SIG-M5 (cell line): Measurements from ENCODE around the gene CEP128.

ENCODE experiments used
- DNase-seq: peaks from one replicate; lab custom pipeline; 2025; lab: John Stamatoyannopoulos, UW

CEP128 gene

DNA sequence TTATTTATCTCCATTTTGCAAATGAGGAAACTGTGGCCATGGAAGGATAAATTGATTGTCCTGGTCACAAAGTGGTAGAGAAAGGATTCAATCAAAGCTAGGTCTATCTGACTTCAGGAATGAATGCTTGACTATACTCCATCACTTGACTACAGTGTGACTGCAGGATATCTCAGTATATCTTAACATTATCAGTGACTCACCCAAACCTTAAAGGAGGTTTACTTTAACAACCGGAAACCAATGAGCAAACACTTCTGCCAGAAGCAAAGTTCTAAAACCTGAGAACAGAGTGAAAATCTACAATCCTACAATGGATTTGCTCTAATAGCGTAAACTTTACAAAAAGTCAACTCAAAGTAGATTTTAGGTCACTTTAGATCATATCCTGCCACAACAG is 277.0 kb downstream of the CEP128 start:
- DNase-seq = no peak

DNA sequence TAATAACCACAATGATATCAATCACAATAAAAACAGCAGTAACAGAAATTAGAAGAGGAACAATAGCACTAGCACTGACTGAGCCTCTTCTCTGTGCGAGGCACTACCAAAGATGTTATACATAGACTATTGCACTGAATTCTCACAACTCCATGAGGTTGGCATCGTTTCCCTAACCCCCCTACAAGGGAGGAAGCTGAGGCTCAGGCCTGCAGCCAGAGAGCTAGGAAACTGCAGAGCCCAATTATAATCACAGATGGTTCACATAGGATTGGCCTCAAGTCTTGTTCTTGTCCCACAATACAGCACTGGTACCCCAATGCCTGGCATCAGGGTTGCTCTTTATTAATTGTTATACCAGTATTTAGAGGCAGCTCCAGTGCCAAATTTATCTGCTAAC is 278.0 kb downstream of the CEP128 start:
- no peak for DNase-seq

DNA sequence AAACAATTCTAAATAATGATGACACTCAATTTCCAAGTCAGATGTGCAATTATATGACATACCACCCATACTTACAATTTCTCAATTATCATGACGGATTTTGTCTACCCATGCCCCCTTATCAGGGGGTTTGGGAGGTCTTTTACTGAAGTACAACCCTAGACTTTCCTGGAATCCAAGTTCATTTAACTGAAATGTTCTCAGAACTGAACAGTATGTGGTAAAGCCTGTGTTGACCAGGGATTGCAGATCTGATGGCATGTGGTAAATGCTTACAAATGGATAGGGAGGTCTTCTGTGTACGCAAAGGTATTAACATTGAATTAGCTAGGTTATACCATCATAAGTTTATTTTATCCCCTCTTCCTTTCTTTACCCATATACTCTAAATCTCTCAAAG is 281.8 kb downstream of the CEP128 start:
- DNase-seq = no peak

DNA sequence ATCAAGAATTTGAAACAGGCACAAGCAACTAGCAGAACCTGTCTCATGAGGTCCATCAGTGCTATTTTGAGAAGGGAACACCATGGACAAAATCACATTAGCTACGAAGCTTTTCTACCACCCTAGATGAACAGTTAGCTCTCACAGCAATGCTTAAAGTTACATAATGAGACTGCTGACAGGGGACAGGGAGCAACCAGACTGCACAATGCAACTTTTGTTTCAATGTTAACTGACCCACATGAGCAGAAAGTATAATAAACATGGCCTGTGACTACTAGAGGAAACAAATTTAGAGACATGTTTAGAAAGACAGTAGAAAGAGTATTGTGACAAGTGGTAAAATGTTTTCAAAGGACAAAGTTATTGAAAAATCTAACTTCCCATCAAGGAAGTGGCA is 282.8 kb downstream of the CEP128 start:
- DNase-seq = no peak

DNA sequence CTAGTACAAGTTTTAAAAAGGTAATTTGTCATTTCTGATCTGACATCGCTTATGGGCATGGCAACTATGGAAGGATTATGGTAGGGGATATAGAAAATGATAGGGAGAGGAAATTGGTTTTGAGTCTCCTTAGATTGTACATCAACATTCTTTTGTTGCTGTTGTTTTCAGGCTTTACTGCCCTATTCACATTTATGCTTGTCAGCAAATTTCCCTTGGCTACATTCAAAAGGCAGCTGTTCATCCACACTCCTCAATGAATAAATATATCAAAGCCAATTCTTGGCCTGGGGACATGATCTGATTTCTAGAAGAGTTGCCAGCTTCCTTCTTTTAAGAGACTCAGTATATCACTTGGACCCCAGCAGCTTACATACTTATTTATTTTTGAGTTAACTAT is 283.4 kb downstream of the CEP128 start:
- no peak for DNase-seq

DNA sequence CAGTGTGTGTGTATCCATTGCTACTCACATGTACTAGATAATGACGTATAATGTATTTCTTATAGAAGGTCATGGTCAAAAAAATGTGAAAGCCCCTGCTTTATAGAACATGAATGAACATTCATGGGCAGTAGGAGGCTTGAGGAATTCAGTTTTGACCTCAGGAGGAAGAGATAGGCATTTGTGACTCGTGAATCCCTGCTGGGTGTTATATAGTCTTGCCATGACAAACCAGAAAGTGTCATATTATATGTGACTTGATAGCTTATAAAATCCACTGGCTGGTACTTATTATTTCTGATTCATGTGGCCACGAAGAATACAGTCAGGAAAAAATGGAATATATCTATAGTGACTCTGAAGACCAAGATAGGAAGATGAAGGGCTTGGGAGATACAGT is 287.6 kb downstream of the CEP128 start:
- no peak for DNase-seq

DNA sequence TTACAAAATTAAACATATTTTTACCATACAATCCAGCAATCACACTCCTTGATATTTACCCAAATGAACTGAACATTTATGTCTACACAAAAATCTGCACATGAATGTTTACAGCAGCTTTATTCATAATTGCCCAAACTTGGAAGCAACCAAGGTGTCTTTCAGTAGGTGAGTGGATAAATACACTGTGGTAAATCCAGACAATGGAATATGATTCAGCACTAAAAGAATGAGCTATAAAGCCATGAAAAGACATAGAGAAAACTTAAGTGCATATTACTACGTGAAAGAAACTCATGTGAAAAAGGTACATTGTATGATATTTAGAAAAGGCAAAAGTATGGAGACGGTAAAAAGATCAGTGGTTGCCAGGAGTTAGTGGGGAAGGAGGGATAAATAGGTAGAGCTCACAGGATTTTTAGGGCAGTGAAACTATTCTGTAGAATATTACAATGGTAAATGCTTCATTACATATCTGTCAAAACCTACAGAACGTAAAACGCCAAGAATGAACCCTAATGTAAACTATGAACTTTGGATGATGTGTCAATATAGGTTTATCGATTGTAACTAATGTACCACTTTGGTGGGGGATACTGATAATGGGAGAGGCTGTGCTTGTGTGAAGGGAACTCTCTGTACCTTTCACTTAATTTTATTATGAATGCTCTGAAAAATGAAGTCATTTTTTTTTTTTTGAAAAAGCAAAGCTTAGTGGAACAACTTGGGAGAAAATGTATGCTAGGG is 295.7 kb downstream of the CEP128 start:
- DNase-seq = no peak

DNA sequence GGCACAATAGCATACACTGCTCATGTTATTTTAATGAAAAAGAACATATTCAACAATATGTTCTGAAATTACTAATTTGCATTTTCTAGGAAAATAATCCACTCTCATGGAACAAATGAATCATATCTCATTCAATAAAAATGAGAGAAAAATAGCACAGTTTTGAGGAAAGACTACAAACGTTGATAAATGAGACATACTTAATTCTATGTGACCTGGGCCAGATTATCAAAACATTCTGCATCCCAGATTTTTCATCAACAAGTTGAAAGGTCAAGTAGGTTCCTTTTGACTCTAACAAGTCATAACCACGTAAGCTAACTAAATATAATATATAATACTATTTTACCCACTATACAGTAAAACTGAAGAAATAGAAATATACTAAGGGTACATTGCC is 296.7 kb downstream of the CEP128 start:
- DNase-seq = no peak

DNA sequence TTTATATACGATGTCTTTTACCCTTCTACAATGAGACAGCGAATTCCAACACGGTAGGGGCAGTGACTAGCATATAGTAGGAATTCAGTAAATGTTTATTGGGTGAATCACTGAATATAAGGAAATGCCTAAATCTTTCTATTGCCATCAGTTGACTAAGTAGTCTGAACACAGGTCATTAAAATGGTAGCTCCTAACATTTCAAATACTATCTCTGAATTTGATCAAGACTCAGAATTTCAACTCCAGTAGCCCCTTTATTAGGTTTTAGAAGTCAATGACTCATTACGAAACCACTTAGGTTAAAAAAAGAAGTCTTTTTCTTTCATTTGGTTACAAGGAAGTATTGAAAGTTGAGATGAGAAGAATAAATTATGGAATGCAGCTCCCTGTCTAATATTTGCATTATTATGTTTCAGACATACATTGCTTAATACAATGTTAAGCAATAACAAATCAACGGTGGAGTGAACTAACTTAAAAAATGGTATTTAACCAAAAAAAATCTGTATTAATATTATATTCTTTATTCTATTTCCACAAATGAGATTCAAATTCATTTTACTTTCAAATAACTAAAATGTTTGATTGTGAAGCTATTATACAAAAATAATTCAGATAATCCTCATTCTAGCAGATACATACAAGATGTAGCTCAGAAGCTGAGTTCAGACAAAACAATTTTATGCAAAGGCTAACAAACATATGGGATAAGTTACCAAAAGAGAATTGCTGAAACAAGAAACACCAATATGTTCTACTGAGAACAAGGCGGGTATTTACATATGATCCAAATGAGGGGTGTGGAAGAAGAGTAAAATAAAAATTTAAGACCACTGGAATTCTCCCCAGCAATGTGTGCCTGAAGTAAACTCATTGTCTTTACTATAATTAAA is 302.7 kb downstream of the CEP128 start:
- DNase-seq = no peak

DNA sequence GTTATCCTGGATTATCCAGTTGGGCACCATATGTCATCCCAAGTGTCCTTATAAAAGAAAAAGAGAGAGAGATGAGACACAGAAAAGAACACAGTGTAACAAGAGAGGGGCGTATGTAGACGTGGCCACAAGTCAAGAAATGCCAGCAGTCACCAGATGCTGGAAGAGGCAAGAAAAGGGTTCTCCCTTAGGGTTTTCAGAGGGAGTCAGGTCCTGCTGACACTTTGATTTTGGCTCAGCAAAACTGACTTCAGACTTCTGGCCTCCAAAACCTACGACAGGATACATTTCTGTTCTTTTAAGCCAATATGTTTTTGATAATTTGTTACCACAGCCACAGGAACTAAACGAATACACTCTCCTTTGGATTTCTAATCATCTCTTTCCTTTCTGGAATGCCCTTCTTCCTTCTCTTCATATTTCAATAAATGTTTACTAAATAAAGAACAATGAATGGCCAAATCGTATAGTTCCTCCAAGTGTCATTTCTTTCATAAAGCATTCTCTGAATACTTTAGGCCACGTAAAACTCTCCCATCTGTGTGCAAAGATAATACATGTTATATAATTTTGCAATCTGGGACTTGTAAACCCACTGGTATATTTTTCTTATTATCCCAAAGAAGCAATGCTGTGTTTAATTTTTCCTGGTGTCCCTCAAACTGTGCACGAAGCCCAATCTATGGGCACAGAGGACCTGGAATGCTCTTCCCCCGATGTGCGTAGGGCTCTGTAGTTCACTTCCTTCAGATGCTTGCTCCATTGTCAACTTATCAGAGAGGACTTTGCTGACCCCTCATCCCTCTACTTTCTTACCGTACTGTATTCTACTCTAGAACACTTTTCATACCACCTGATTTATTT is 303.6 kb downstream of the CEP128 start:
- DNase-seq = no peak

DNA sequence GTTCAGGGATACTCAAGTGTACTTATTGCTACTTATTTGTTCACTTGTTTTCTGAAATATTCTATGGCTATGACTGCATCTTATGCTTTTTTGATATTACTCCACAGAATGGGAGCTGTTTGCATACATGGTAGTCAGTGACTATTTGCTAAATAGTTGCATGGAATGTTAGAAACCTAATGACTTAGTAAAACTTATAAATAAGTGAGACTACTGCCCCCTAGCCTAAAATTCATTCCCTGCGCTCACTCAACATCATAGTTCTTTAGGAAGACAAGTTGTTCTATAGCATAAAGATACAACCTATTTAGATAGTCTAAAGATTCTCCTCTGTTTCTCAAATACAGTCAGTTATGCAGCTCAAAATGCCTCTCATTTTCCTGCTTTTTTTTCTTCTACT is 305.5 kb downstream of the CEP128 start:
- DNase-seq = no peak

DNA sequence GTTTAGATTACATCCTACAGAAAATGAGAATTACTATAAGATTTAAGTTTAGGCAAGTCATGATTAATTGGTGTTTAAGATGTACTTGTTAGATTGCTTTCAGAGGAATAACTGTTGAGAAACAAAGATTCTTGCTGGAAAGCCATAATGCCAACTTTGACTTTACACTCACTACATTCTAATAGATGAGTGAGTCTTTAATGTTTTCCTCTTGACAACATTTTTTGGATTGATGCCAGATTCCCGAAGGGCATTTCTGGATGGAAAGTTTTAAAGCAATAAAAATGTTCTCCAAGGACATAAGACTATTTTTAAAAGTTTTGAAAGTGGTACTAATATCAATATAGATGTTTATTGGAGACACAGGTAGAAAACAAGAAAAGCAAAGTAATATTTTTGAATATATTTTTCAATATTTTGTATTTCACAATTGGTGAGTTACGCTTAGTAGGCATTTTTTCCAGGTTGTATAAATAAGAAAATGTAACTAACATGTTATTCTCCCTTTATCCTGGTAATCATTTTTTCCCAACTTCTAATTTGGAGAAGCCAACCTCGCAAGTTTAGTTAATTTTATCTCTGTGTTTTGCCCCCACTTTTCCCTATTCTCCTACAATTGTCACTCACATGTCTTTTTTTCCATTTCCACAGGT is 307.3 kb downstream of the CEP128 start:
- DNase-seq = no peak

DNA sequence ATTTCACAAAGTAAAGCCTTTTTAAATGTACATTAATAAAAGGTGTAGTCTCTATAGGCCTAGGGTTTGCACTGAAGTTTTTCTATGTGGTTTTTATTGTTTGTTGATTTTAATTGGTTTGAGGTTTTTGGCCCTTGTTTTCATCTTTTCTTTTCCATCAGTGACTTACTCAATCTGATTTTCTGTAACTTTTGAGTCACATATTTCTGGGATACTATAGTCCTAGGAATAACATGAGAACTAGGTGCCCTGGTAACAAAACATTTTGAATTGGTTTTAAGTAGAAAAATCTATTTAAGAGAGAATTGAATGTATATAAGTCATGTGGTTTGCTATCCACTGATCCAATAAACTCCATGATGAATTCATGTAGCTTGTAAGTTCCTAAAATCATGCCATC is 311.9 kb downstream of the CEP128 start:
- DNase-seq = no peak

DNA sequence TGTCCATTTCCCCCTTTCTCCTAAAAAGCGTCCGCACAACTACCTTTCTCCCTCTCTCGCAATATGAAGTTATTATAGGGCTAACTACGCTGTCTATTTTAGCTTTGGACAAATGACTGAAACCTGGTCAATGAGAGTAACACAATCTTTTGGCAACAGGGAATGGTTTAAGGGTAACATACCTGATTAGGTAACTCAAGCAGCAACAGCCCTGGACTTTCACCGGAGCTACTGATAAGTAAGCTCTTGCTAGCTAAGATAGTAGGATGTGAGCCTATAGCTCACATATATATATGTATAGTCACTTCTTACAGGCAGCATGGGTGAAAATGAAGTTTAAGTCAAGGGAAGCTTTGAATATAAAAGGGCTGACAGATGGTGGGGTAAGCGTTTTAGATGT is 313.0 kb downstream of the CEP128 start:
- DNase-seq = no peak

DNA sequence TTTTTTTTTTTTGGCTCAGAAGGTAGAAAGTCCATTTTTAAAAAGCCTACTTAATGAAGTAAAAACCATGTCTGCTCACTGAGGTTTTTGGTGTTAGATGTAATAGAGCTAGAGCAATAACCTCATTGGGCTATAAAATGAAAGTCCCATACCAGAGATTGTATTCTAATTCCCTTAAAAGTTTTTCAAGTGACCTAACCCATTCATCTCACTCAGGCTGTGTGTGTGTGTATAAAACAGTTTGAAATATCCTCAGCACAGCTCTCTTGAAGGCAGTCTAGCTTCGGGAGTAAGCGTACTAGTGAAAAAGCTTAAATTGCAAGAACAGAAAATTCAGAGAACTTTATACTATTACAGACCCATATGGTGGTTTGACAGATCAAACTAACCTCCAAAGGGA is 313.8 kb downstream of the CEP128 start:
- DNase-seq = no peak

DNA sequence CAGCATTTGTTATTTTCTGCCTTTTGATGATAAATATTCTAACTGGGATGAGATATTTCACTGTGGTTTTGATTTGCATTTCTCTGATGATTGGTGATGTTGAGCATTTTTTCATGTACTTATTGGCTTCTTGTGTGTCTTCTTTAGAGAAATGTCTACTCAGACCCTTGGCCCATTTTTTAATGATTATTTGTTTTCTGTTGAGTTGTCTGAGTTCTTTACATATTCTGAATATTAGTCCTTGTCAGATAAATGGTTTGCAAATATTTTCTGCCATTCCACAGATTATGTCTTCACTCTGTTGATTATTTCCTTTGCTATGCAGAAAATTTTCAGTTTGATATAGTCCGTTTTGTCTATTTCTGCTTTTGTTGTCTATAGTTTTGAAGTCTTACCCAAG is 317.0 kb downstream of the CEP128 start:
- no peak for DNase-seq

DNA sequence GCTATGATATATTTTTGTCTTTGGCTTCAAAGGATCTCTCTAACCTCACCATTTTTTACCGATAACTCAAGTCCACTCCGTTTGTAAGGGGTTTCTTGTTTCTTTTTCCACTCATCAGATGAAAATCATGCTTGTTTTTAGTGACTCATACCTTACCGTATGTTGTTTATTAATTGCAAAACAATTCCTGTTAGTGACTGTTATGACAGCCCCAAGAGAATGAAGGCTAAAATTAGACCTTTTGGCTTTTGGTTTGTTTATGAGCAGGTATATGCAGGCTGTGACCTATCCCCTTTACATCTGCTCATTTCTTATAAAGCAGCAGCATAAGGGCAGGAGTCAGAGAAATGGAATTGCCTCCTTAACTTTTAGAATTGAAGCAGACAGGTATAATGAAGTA is 319.8 kb downstream of the CEP128 start:
- no peak for DNase-seq

DNA sequence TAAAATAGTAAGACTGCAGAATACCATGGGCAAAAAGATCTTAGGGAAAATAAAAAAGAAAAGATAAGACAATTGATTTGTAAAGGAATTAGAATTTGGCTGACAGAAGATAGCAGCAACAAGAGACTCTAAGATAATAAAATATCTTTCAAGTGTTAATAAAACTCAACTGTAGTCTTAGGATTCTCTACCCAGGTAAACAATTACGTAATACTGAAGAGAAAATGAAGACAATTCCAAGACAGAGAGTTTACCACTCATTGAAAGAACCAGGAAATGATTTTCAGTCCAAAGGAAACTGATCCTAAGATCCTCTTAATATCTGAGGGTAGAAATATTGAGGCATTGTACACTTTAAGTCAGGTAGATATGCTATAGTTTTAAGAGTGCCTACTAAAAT is 321.1 kb downstream of the CEP128 start:
- DNase-seq = no peak

DNA sequence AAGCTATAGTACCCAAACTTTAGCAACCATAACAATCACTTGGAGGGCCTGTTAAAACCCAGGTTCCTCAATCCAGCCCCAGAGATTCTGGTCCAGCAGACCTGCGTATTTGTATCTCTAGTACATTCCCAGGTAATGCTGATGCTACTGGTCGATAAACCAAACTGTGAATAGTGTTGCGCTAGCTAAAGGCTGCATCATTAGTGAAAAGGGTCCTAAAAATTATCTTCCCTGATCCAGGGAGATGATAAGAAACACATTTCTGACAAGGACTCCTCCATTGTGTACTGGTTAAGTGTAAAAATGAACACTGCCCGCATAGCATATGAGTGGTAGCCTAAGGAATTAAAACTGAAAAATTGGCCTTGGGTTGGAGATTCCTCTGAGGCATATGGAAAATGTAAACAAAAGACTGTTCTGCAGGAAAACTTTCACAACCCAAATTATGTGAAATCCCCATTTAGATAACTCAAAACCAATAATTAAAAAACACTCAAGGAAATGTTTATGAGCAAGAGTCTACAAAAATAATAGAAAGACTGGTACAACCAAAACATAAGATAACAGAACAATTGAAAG is 322.7 kb downstream of the CEP128 start:
- DNase-seq = no peak

DNA sequence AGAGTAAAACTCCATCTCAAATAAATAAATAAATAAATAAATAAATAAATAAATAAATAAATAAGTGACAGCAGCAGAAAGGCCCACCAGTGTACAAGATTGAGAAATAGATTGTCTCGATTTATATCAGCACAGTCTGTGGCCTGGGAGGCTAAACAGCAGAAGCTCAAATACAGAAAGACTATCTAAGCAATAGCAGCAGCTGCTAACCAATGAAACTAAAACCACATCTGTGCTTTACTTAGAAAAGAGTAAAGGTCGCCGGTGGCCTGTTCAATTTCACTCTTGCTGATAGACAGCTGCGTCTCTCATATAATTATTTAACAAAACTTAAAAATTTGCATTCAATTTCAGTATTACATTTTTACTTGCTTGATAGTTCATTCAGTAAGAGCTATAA is 325.7 kb downstream of the CEP128 start:
- no peak for DNase-seq

DNA sequence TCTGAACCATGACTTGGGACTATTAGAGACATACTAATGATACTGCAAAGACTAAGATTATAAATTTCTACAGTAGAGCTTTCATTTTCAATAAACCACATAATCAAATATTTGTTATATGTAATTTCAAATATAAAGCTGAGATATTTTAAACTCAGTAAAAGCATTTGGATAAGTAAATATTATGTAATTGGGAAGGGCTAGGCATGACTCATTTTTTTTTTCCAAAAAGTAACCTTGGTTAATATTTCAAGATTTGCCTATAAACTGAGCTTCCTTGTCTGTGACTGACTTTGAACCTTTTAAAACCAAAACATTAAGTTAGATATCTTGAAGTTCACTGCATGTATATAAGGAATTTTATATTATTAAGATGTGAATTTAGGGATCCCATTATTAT is 332.5 kb downstream of the CEP128 start:
- DNase-seq = no peak

DNA sequence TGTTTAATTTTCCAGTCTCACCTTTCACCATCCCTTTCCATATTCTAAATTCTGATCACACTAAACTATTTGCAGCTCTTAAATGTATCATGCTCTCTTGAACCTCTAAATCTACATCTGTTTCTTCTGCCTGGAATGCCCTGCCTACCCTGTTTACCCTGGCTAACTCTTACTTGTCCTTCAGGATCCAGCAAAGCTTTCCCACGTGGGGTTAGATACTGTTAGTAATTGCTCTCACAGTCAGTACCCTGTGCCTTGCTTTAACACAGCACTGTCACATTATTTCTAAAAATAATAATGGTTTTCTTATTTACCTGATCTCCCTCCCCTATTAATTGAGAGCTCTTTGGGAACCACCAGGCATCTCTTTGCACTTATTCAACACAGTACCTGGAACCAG is 333.0 kb downstream of the CEP128 start:
- DNase-seq = no peak
